Measurements from ENCODE around the gene FXN.

Gene FXN

GRCh38 chr9:69120380-69121154 is 85.0 kb downstream of the FXN start:
- H4K91ac ChIP-seq (ENCODE audit: low read length): peak overlapping the region; percentile 39
- peak overlapping the region; percentile 92 to 93 for H3K4me3 ChIP-seq (ENCODE audit: insufficient read depth in 1 of 2, low read depth in 1 of 2, low read length in 2 of 2)
- peak overlapping the region; percentile 49 to 62 for H3K18ac ChIP-seq (ENCODE audit: low read depth in 1 of 2, low read length in 2 of 2)
- H2BK12ac ChIP-seq (ENCODE audit: low read length in 2 of 2): no peak overlapping the region
- no peak overlapping the region for H3K9ac ChIP-seq (ENCODE audit: low read length)
- peak overlapping the region; percentile 99 for H3K4me2 ChIP-seq (ENCODE audit: low read length, poor library complexity, severe bottlenecking)
- H2AFZ ChIP-seq (ENCODE audit: low read depth, low read length): peak overlapping the region; percentile 23
- H3K9me3 ChIP-seq (ENCODE audit: control insufficient read depth, low read length): no peaks in the 10 kb centered on the region
- peaks cover 1% of the 10 kb centered on the region for H3K79me1 ChIP-seq (replicated peaks; ENCODE audit: low read length, poor library complexity, severe bottlenecking)
- peak overlapping the region; percentile 89 for H2BK15ac ChIP-seq (ENCODE audit: low read depth, poor library complexity, severe bottlenecking)
- no peak for DNase-seq
- 21% methylated on average over 20 of the region's 27 CpGs for WGBS
- H2BK5ac ChIP-seq (ENCODE audit: low read depth, low read length, poor library complexity, severe bottlenecking): no peak overlapping the region
- H4K8ac ChIP-seq (ENCODE audit: low read length): peak overlapping the region; percentile 80
- H3K23ac ChIP-seq (ENCODE audit: low read length in 2 of 2): peak overlapping the region in 1 of 2 experiments; percentile 69
- H3K4me1 ChIP-seq (ENCODE audit: control insufficient read depth, insufficient read depth, low read depth, low read length): peaks cover 14% of the 10 kb centered on the region
- peak overlapping the region in 1 of 2 experiments; percentile 0 for H3K14ac ChIP-seq (ENCODE audit: low read length in 2 of 2)
- H2BK120ac ChIP-seq (ENCODE audit: low read depth, low read length): peak overlapping the region; percentile 34
- peak overlapping the region; percentile 59 for H2AK5ac ChIP-seq (ENCODE audit: low read length, severe bottlenecking)
- H3K36me3 ChIP-seq (ENCODE audit: control insufficient read depth in 1 of 2, insufficient read depth in 2 of 2, low read depth in 1 of 2, low read length in 2 of 2): no peaks in the 10 kb centered on the region
- H3K27me3 ChIP-seq (ENCODE audit: control insufficient read depth in 1 of 2, insufficient read depth in 1 of 2, low read length in 2 of 2): peaks cover 0 to 5% of the 10 kb centered on the region in 2 experiments
- peak overlapping the region in 1 of 2 experiments; percentile 79 for H3K4ac ChIP-seq (ENCODE audit: low read depth in 1 of 2, low read length in 2 of 2)
- peak overlapping the region; percentile 73 for H3K27ac ChIP-seq (ENCODE audit: low read length, poor library complexity, severe bottlenecking)

- H3K4ac ChIP-seq (ENCODE audit: low read depth in 1 of 2, low read length in 2 of 2): peak overlapping the region in 1 of 2 experiments; percentile 61
- H3K14ac ChIP-seq (ENCODE audit: low read length in 2 of 2): peak overlapping the region in 1 of 2 experiments; percentile 93
- no peaks in the 10 kb centered on the region for H3K36me3 ChIP-seq (ENCODE audit: control insufficient read depth in 1 of 2, insufficient read depth in 2 of 2, low read depth in 1 of 2, low read length in 2 of 2)
- peaks cover 14% of the 10 kb centered on the region for H3K4me1 ChIP-seq (ENCODE audit: control insufficient read depth, insufficient read depth, low read depth, low read length)
- H2BK12ac ChIP-seq (ENCODE audit: low read length in 2 of 2): peak overlapping the region in 1 of 2 experiments; percentile 72
- H4K8ac ChIP-seq (ENCODE audit: low read length): peak overlapping the region; percentile 66
- peak overlapping the region in 1 of 2 experiments; percentile 94 for H3K23ac ChIP-seq (ENCODE audit: low read length in 2 of 2)
- under 1% methylated on average over 84 of the region's 86 CpGs for WGBS
- peak overlapping the region; percentile 75 to 92 for H3K18ac ChIP-seq (ENCODE audit: low read depth in 1 of 2, low read length in 2 of 2)
- H4K91ac ChIP-seq (ENCODE audit: low read length): peak overlapping the region; percentile 75
- H3K9ac ChIP-seq (ENCODE audit: low read length): peak overlapping the region; percentile 83
- peak overlapping the region; percentile 70 for H2BK5ac ChIP-seq (ENCODE audit: low read depth, low read length, poor library complexity, severe bottlenecking)
- H3K9me3 ChIP-seq (ENCODE audit: control insufficient read depth, low read length): no peaks in the 10 kb centered on the region
- peak overlapping the region; percentile 42 for H2AK5ac ChIP-seq (ENCODE audit: low read length, severe bottlenecking)
- peak overlapping the region; percentile 89 for H2BK15ac ChIP-seq (ENCODE audit: low read depth, poor library complexity, severe bottlenecking)
- H3K27ac ChIP-seq (ENCODE audit: low read length, poor library complexity, severe bottlenecking): peak overlapping the region; percentile 94
- peak overlapping the region; percentile 99 for H3K4me2 ChIP-seq (ENCODE audit: low read length, poor library complexity, severe bottlenecking)
- peak overlapping the region; percentile 85 for H2BK120ac ChIP-seq (ENCODE audit: low read depth, low read length)
- H3K79me1 ChIP-seq (replicated peaks; ENCODE audit: low read length, poor library complexity, severe bottlenecking): peaks cover 1% of the 10 kb centered on the region
- peak; percentile 42 for DNase-seq
- H3K27me3 ChIP-seq (ENCODE audit: control insufficient read depth in 1 of 2, insufficient read depth in 1 of 2, low read length in 2 of 2): peaks cover 0 to 5% of the 10 kb centered on the region in 2 experiments
- H2AFZ ChIP-seq (ENCODE audit: low read depth, low read length): peak overlapping the region; percentile 92
- peak overlapping the region; percentile 92 to 93 for H3K4me3 ChIP-seq (ENCODE audit: insufficient read depth in 1 of 2, low read depth in 1 of 2, low read length in 2 of 2)
Measured at GRCh38 chr9:69121155-69122081, 85.9 kb downstream of the FXN start.

GRCh38 chr9:69122082-69122548 is 86.6 kb downstream of the FXN start:
- Histone ChIP-seq H2BK15ac (ENCODE audit: low read depth, poor library complexity, severe bottlenecking) (peak overlapping the region; percentile 74), H3K27ac (ENCODE audit: low read length, poor library complexity, severe bottlenecking) (peak overlapping the region; percentile 94), H3K4me2 (ENCODE audit: low read length, poor library complexity, severe bottlenecking) (peak overlapping the region; percentile 99), H2BK120ac (ENCODE audit: low read depth, low read length) (peak overlapping the region; percentile 85), H3K4me3 (ENCODE audit: insufficient read depth in 1 of 2, low read depth in 1 of 2, low read length in 2 of 2) (peak overlapping the region; percentile 92 to 93), H2AFZ (ENCODE audit: low read depth, low read length) (peak overlapping the region; percentile 51), H3K9ac (ENCODE audit: low read length) (peak overlapping the region; percentile 83), H3K18ac (ENCODE audit: low read depth in 1 of 2, low read length in 2 of 2) (peak overlapping the region; percentile 75 to 92), H3K36me3 (ENCODE audit: control insufficient read depth in 1 of 2, insufficient read depth in 2 of 2, low read depth in 1 of 2, low read length in 2 of 2) (no peaks in the 10 kb centered on the region), H2BK5ac (ENCODE audit: low read depth, low read length, poor library complexity, severe bottlenecking) (peak overlapping the region; percentile 70), H2AK5ac (ENCODE audit: low read length, severe bottlenecking) (peak overlapping the region; percentile 42), H3K79me1 (replicated peaks; ENCODE audit: low read length, poor library complexity, severe bottlenecking) (peaks cover 1% of the 10 kb centered on the region), H3K14ac (ENCODE audit: low read length in 2 of 2) (peak overlapping the region in 1 of 2 experiments; percentile 93), H4K8ac (ENCODE audit: low read length) (no peak overlapping the region), H2BK12ac (ENCODE audit: low read length in 2 of 2) (peak overlapping the region in 1 of 2 experiments; percentile 52), H3K23ac (ENCODE audit: low read length in 2 of 2) (peak overlapping the region in 1 of 2 experiments; percentile 89), H3K4ac (ENCODE audit: low read depth in 1 of 2, low read length in 2 of 2) (peak overlapping the region; percentile 58 to 60), H3K9me3 (ENCODE audit: control insufficient read depth, low read length) (no peaks in the 10 kb centered on the region), H4K91ac (ENCODE audit: low read length) (no peak overlapping the region), H3K4me1 (ENCODE audit: control insufficient read depth, insufficient read depth, low read depth, low read length) (peaks cover 14% of the 10 kb centered on the region), H3K27me3 (ENCODE audit: control insufficient read depth in 1 of 2, insufficient read depth in 1 of 2, low read length in 2 of 2) (peaks cover 0 to 5% of the 10 kb centered on the region in 2 experiments)
- WGBS: under 1% methylated on average over 15 of the region's 28 CpGs
- DNase-seq: peak; percentile 83

All from mesenchymal stem cell (in vitro differentiated cells and primary cell).